H1 (cell line): Measurements from ENCODE around the gene APELA. TPM values are rescaled to one million over a fixed set of nuclear protein-coding genes. Genes with fewer than 3 reads are reported as not detected.

Source experiments
- CTCF ChIA-PET: fragments of 300-600 bp; sonication (Branson Sonifier 250); formaldehyde crosslinking; loops from one replicate; lab custom pipeline; 2021; ENCODE audit not compliant: partially characterized antibody; lab: Charles Lee
- POLR2A ChIA-PET: fragments of 300-600 bp; sonication (Branson Sonifier 250); formaldehyde crosslinking; loops from one replicate; lab custom pipeline; 2021; ENCODE audit warnings: inconsistent platforms; ENCODE audit not compliant: partially characterized antibody; lab: Charles Lee
- DNase-seq, 2 experiments: peaks; one replicate each; pipeline versions ENCODE4 v3.0.0 to v3.0.0-alpha.2; 2010 to 2022; ENCODE audit warnings: low spot score in 2 of 2, low read depth in 1 of 2, mixed read lengths in 1 of 2
- FAIRE-seq: peaks from 2 replicates; lab custom pipeline; 2011; peaks lifted over from hg19 to GRCh38; lab: Jason Lieb, UNC
- H2AFZ ChIP-seq: 2 replicates; pipeline ENCODE4 v1.8.1; 2012; ENCODE audit warnings: low read length, inconsistent platforms
- H2AK5ac ChIP-seq: 2 replicates; pipeline ENCODE4 v1.6.1; 2013; ENCODE audit warnings: low read depth, low read length
- H2BK120ac ChIP-seq: replicated peaks from 2 replicates; pipeline ENCODE3; 2013; ENCODE audit warnings: low read depth, low read length, inconsistent platforms
- H2BK12ac ChIP-seq: 2 replicates; pipeline ENCODE4 v1.6.1; 2013; ENCODE audit warnings: low read depth, low read length
- H2BK15ac ChIP-seq: 2 replicates; pipeline ENCODE4 v1.6.1; 2013; ENCODE audit warnings: low read length
- H2BK20ac ChIP-seq: 2 replicates; pipeline ENCODE4 v1.6.1; 2013; ENCODE audit warnings: low read length
- H2BK5ac ChIP-seq: 2 replicates; pipeline ENCODE4 v1.6.1; 2013; ENCODE audit warnings: low read depth, low read length
- H3K14ac ChIP-seq: 2 replicates; pipeline ENCODE4 v1.6.1; 2013; ENCODE audit warnings: inconsistent platforms; ENCODE audit not compliant: insufficient read length
- H3K18ac ChIP-seq: 2 replicates; pipeline ENCODE4 v1.6.1; 2013; ENCODE audit warnings: low read length; ENCODE audit errors: extremely low read depth
- H3K23ac ChIP-seq: 2 replicates; pipeline ENCODE4 v1.6.1; 2013; ENCODE audit warnings: inconsistent platforms; ENCODE audit not compliant: insufficient read length
- H3K23me2 ChIP-seq: 2 replicates; pipeline ENCODE4 v1.6.1; 2013; ENCODE audit warnings: low read depth, low read length
- H3K27ac ChIP-seq: 2 replicates; pipeline ENCODE4 v1.6.1; 2011; ENCODE audit warnings: low read depth, low read length, inconsistent platforms
- H3K27me3 ChIP-seq, 4 experiments: replicated peaks in 1 of 4; 1 replicate in 1 of 4; 2 replicates in 3 of 4; pipeline versions ENCODE4 v1.6.1 to v1.8.1; 2011 to 2013; ENCODE audit warnings: low read length in 3 of 4, mild to moderate bottlenecking in 3 of 4, inconsistent platforms in 2 of 4, mixed read lengths in 2 of 4, moderate library complexity in 1 of 4; ENCODE audit not compliant: control insufficient read depth in 3 of 4, insufficient read depth in 3 of 4; ENCODE audit errors: extremely low read depth in 1 of 4
- H3K36me3 ChIP-seq, 4 experiments: 2 replicates each; pipeline versions ENCODE4 v1.6.1 to v1.8.1; 2011 to 2013; ENCODE audit warnings: mild to moderate bottlenecking in 4 of 4, low read length in 3 of 4, moderate library complexity in 2 of 4, control low read depth in 1 of 4, inconsistent platforms in 1 of 4; ENCODE audit not compliant: insufficient read depth in 4 of 4, control insufficient read depth in 2 of 4
- H3K4ac ChIP-seq: replicated peaks from 2 replicates; pipeline ENCODE3; 2013; ENCODE audit warnings: low read length, low read depth, mixed read lengths, inconsistent platforms; ENCODE audit not compliant: insufficient read length
- H3K4me1 ChIP-seq, 4 experiments: replicated peaks in 1 of 4; 1 replicate in 1 of 4; 2 replicates in 3 of 4; pipeline versions ENCODE4 v1.6.1 to v1.8.1; 2011 to 2013; ENCODE audit warnings: low read length in 3 of 4, inconsistent platforms in 2 of 4, mixed read lengths in 1 of 4; ENCODE audit not compliant: insufficient read depth in 4 of 4, control insufficient read depth in 3 of 4
- H3K4me2 ChIP-seq, 2 experiments: 2 replicates each; pipeline versions ENCODE4 v1.6.1 to v1.8.1; 2011 to 2013; ENCODE audit warnings: low read depth in 2 of 2, low read length in 2 of 2, control low read depth in 1 of 2, inconsistent platforms in 1 of 2, mild to moderate bottlenecking in 1 of 2; ENCODE audit not compliant: insufficient read depth in 1 of 2
- H3K4me3 ChIP-seq, 4 experiments: fragments of 200-600, 300-600 bp in 1 of 4; sonication (generic), shearing (Covaris generic), sonication (Bioruptor Twin) in 1 of 4; 2 replicates each; pipeline versions ENCODE4 v1.5.1 to v1.8.1; 2011 to 2016; ENCODE audit warnings: low read length in 4 of 4, low read depth in 3 of 4, control low read depth in 2 of 4, inconsistent platforms in 2 of 4, mild to moderate bottlenecking in 2 of 4, mixed read lengths in 1 of 4, moderate library complexity in 1 of 4; ENCODE audit not compliant: insufficient read depth in 2 of 4; ENCODE audit errors: extremely low read depth in 1 of 4
- H3K56ac ChIP-seq: replicated peaks from 2 replicates; pipeline ENCODE3; 2013; ENCODE audit warnings: low read depth, mild to moderate bottlenecking, mixed read lengths, low read length, inconsistent platforms; ENCODE audit not compliant: insufficient read length
- H3K79me1 ChIP-seq: 2 replicates; pipeline ENCODE4 v1.6.1; 2013; ENCODE audit warnings: low read depth, low read length, control low read depth
- H3K79me2 ChIP-seq, 2 experiments: 2 replicates each; pipeline versions ENCODE4 v1.6.1 to v1.8.1; 2012 to 2013; ENCODE audit warnings: low read length in 2 of 2, mild to moderate bottlenecking in 2 of 2, inconsistent platforms in 1 of 2; ENCODE audit not compliant: insufficient read depth in 2 of 2, control insufficient read depth in 1 of 2
- H3K9ac ChIP-seq, 4 experiments: replicated peaks in 1 of 4; 1 replicate in 1 of 4; 2 replicates in 3 of 4; pipeline versions ENCODE4 v1.6.1 to v1.8.1; 2011 to 2013; ENCODE audit warnings: low read depth in 3 of 4, low read length in 3 of 4, control low read depth in 2 of 4, mild to moderate bottlenecking in 2 of 4, moderate library complexity in 2 of 4, inconsistent platforms in 1 of 4; ENCODE audit errors: extremely low read depth in 1 of 4
- H3K9me3 ChIP-seq, 2 experiments: 2 replicates each; pipeline versions ENCODE4 v1.6.1 to v1.8.1; 2012 to 2013; ENCODE audit warnings: mild to moderate bottlenecking in 2 of 2, moderate library complexity in 2 of 2, control low read depth in 1 of 2, inconsistent platforms in 1 of 2, low read depth in 1 of 2, low read length in 1 of 2, mixed read lengths in 1 of 2; ENCODE audit not compliant: insufficient read depth in 2 of 2
- H4K20me1 ChIP-seq, 2 experiments: replicated peaks in 1 of 2; 2 replicates each; pipeline versions ENCODE3 to v1.8.1; 2011 to 2013; ENCODE audit warnings: inconsistent platforms in 2 of 2, low read length in 2 of 2, mild to moderate bottlenecking in 1 of 2; ENCODE audit not compliant: insufficient read depth in 2 of 2, control insufficient read depth in 1 of 2
- H4K5ac ChIP-seq: 2 replicates; pipeline ENCODE4 v1.6.1; 2013; ENCODE audit warnings: low read length, low read depth, mixed read lengths, inconsistent platforms; ENCODE audit not compliant: insufficient read length
- H4K8ac ChIP-seq: 2 replicates; pipeline ENCODE4 v1.8.0; 2013; ENCODE audit warnings: mild to moderate bottlenecking, moderate library complexity, low read length, inconsistent platforms; ENCODE audit not compliant: insufficient read depth; ENCODE audit errors: extremely low read depth
- H4K91ac ChIP-seq: replicated peaks from 2 replicates; pipeline ENCODE3; 2013; ENCODE audit warnings: low read length, mixed read lengths, inconsistent platforms; ENCODE audit not compliant: insufficient read length
- POLR2A ChIP-seq, 2 experiments: IDR thresholded peaks; 1 replicate in 1 of 2; 2 replicates in 1 of 2; pipeline ENCODE4 v1.6.1; 2011; ENCODE audit warnings: low read depth in 2 of 2, low read length in 2 of 2, mild to moderate bottlenecking in 2 of 2; ENCODE audit errors: control extremely low read depth in 1 of 2
- TCF12 ChIP-seq: IDR thresholded peaks from 2 replicates; pipeline ENCODE4 v1.6.1; 2011; ENCODE audit warnings: low read depth, mild to moderate bottlenecking, low read length
- WGBS, 2 experiments: shearing (Covaris generic) in 1 of 2; methylation state at CpG; one replicate each; pipeline versions ENCODE4 v1.1.6 to v1.1.7; 2013 to 2015; ENCODE audit warnings: low lambda C conversion rate in 2 of 2, mixed read lengths in 2 of 2, inconsistent platforms in 1 of 2, low coverage in 1 of 2, missing lambda C conversion rate in 1 of 2; ENCODE audit not compliant: insufficient replicate concordance in 2 of 2, insufficient coverage in 1 of 2, insufficient read length in 1 of 2; ENCODE audit errors: extremely low coverage in 1 of 2, missing lambda C conversion rate in 1 of 2; 5-methylcytosine and 5-hydroxymethylcytosine counted together
- polyA plus RNA-seq, 7 experiments: library from polyadenylated mRNA; depleted of rRNA in 3 of 7; stranded (reverse) in 5 of 7; unstranded in 2 of 7; fragments of >200 nt in 5 of 7; fragments of 200-250 nt in 2 of 7; gene quantifications; 1 replicate in 5 of 7; 2 replicates in 1 of 7; 4 replicates in 1 of 7; pipeline versions ENCODE4 v1.2.1 to v1.2.3, GENCODE V29; 2011 to 2013; ENCODE audit warnings: missing spikeins in 2 of 7, mixed read lengths in 2 of 7
- total RNA-seq: library from RNA; stranded (reverse); fragmentation: NEBNext Ultra II Directional; extraction: Animal tissue kit (Norgen Biotek cat#: 25700); gene quantifications from 2 replicates; pipeline ENCODE4 v1.2.1, GENCODE V29; 2021

APELA gene
- total and polyA plus RNA-seq, 2 of the 8 experiments (the other 6 are each of a cell fraction or from before 2014, with no cell fraction given): 60.2 to 81.8 TPM

- no peak overlapping the region for H3K27ac ChIP-seq
- no peak overlapping the region for H2BK5ac ChIP-seq
- FAIRE-seq (no peak), DNase-seq (no peak)
- H2AFZ ChIP-seq: no peak overlapping the region
- H4K5ac ChIP-seq: no peak overlapping the region
- CTCF ChIA-PET: interaction anchor here (0.9 to 1.8 kb wide), 7 partner anchors 9 to 178 kb away, joined by 3 to 5 read pairs (median 4); no protein-coding TSS in a partner anchor
- H3K23ac ChIP-seq: no peak overlapping the region
- no peak overlapping the region for H2BK120ac ChIP-seq
- no peaks in the 10 kb centered on the region for H3K36me3 ChIP-seq
- POLR2A ChIA-PET: interaction anchor here (0.8 to 1.4 kb wide), 3 partner anchors 11 to 20 kb away, joined by 3 read pairs; no protein-coding TSS in a partner anchor
- no peaks in the 10 kb centered on the region for H3K9me3 ChIP-seq
- no peak overlapping the region for H3K9ac ChIP-seq
- H3K56ac ChIP-seq: no peak overlapping the region
- no peak overlapping the region for H2BK12ac ChIP-seq
- no peak overlapping the region for H2BK20ac ChIP-seq
- WGBS, 2 experiments: 75% methylated on average over 3 of the region's 3 CpGs; no CpG with 5 or more reads in 1 of the 2 experiments
- H3K4ac ChIP-seq: no peak overlapping the region
- H3K18ac ChIP-seq: no peak overlapping the region
- H3K79me1 ChIP-seq: no peaks in the 10 kb centered on the region
- H3K4me1 ChIP-seq: no peaks in the 10 kb centered on the region
- H3K79me2 ChIP-seq: no peaks in the 10 kb centered on the region
- H4K91ac ChIP-seq: no peak overlapping the region
- H3K4me2 ChIP-seq: no peak overlapping the region
- H3K14ac ChIP-seq: no peak overlapping the region
- no peak overlapping the region for H3K4me3 ChIP-seq
- no peak overlapping the region for H2BK15ac ChIP-seq
- H2AK5ac ChIP-seq: no peak overlapping the region
- H3K23me2 ChIP-seq: no peaks in the 10 kb centered on the region
- no peaks in the 10 kb centered on the region for H4K20me1 ChIP-seq
- no peak overlapping the region for H4K8ac ChIP-seq
- H3K27me3 ChIP-seq: no peaks in the 10 kb centered on the region
- TF ChIP-seq POLR2A (IDR thresholded peaks at IDR 0.05; ENCODE audit: control extremely low read depth in 1 of 2, low read depth in 2 of 2, low read length in 2 of 2) (no peak), TCF12 (no peak)
Measured at GRCh38 chr4:164918956-164919355, 42.0 kb downstream of the APELA start.
